ENCODE measurements around the gene KIR2DL1. TPM values are rescaled to one million over a fixed set of nuclear protein-coding genes. Genes with fewer than 3 reads are reported as not detected.

KIR2DL1 gene
- total RNA-seq, 2 experiments from 2014 or later, result not detected

DNA sequence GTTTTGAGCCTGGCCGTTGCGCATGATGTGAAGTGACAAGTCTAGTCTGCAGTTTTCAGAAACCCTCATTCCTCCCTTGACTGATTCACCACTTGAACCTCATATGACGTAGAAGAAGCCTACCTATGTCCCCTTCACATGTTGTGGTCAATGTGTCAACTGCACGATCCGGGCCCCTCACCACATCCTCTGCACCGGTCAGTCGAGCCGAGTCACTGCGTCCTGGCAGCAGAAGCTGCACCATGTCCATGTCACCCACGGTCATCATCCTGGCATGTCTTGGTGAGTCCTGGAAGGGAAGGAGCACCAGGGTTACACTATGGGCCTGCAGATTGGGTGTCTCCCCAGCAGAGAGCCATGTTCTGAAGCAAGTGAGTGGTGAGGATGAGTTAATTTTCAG, 33.8 kb downstream of the KIR2DL1 start, which contains the start of gene KIR2DL4:
Gene KIR2DL4 (plus strand): TSS at position 201 of the 400 bp plus-strand sequence. CDS start 42 bp downstream, at position 243.
- no peak within 1 kb of the TSS for H2AFZ ChIP-seq (ENCODE audit: low read length)
- H3K4me3 ChIP-seq (ENCODE audit: low read depth, low read length, poor library complexity, severe bottlenecking), result no peak within 1 kb of the TSS
- no peaks in the 10 kb centered on the region for H3K9me2 ChIP-seq (ENCODE audit: insufficient read depth, low read length)
- no peaks in the 10 kb centered on the region for H3K4me1 ChIP-seq (ENCODE audit: insufficient read depth, low read length, poor library complexity, severe bottlenecking)
- no peaks in the 10 kb centered on the region for H3K9me3 ChIP-seq (ENCODE audit: low read length)
- POLR2A ChIA-PET, result no interaction called here
- no peak within 1 kb of the TSS for H3K27ac ChIP-seq (ENCODE audit: low read depth, low read length, poor library complexity, severe bottlenecking)
- intact Hi-C loops (cut with micrococcal nuclease; ENCODE audit: unreplicated experiment), result no loop called here
- no peaks in the 10 kb centered on the region for H4K20me1 ChIP-seq (ENCODE audit: insufficient read depth, low read length)
- H3K36me3 ChIP-seq (ENCODE audit: insufficient read depth, low read length), result no peaks in the 10 kb centered on the region
- no peak for DNase-seq (ENCODE audit: low spot score)
- no TSS peak for BruUV-seq (replicated peaks)
- no peaks in the 10 kb centered on the region for H3K79me2 ChIP-seq (ENCODE audit: insufficient read depth, low read depth, low read length)
- CTCF ChIA-PET (ENCODE audit: unreplicated experiment), result no interaction called here
- TF ChIP-seq, protein P1, sequence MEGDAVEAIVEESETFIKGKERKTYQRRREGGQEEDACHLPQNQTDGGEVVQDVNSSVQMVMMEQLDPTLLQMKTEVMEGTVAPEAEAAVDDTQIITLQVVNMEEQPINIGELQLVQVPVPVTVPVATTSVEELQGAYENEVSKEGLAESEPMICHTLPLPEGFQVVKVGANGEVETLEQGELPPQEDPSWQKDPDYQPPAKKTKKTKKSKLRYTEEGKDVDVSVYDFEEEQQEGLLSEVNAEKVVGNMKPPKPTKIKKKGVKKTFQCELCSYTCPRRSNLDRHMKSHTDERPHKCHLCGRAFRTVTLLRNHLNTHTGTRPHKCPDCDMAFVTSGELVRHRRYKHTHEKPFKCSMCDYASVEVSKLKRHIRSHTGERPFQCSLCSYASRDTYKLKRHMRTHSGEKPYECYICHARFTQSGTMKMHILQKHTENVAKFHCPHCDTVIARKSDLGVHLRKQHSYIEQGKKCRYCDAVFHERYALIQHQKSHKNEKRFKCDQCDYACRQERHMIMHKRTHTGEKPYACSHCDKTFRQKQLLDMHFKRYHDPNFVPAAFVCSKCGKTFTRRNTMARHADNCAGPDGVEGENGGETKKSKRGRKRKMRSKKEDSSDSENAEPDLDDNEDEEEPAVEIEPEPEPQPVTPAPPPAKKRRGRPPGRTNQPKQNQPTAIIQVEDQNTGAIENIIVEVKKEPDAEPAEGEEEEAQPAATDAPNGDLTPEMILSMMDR (conservative IDR thresholded peaks at IDR 0.05; ENCODE audit: low read length), result no peak
- TF ChIP-seq EZH2phosphoT487 (IDR thresholded peaks at IDR 0.05; ENCODE audit: borderline replicate concordance, low read depth, low read length), result no peak
- H3K4me2 ChIP-seq (ENCODE audit: low read length), result no peak within 1 kb of the TSS

DNA sequence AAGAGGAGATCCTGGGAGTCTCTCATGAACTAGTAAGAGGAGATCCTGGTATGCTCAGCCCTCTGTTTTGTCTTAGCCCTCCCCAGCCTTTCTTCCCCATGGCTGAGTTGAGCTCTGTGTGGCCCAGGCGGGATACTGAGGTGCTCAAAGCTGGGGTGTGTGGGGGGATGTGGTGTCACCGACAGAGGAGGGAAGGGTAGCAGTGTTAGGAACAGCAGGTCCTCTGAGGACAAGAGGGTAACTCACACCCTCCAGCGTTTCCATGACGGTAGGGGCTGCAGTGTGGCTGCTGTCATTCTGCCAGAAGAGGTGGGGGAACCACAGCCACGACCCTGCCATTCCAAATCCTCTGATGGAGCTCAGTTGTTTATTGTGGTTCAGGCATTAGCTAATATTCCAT, 34.5 kb downstream of the KIR2DL1 start:
- no peaks in the 10 kb centered on the region for H3K79me2 ChIP-seq (ENCODE audit: insufficient read depth, low read depth, low read length)
- ChIA-PET CTCF (ENCODE audit: unreplicated experiment) (no interaction called here), POLR2A (no interaction called here)
- no peak for DNase-seq (ENCODE audit: low spot score)
- H3K27ac ChIP-seq (ENCODE audit: low read depth, low read length, poor library complexity, severe bottlenecking), result no peak overlapping the region
- H3K36me3 ChIP-seq (ENCODE audit: insufficient read depth, low read length), result no peaks in the 10 kb centered on the region
- H4K20me1 ChIP-seq (ENCODE audit: insufficient read depth, low read length), result no peaks in the 10 kb centered on the region
- no peak overlapping the region for H3K4me3 ChIP-seq (ENCODE audit: low read depth, low read length, poor library complexity, severe bottlenecking)
- no peak overlapping the region for H2AFZ ChIP-seq (ENCODE audit: low read length)
- no peaks in the 10 kb centered on the region for H3K9me3 ChIP-seq (ENCODE audit: low read length)
- no peaks in the 10 kb centered on the region for H3K9me2 ChIP-seq (ENCODE audit: insufficient read depth, low read length)
- intact Hi-C loops (cut with micrococcal nuclease; ENCODE audit: unreplicated experiment), result no loop called here
- H3K4me2 ChIP-seq (ENCODE audit: low read length), result no peak overlapping the region
- BruUV-seq (replicated peaks), result no TSS peak
- TF ChIP-seq, protein P1 (conservative IDR thresholded peaks at IDR 0.05; ENCODE audit: low read length), result no peak
- no peak for TF ChIP-seq EZH2phosphoT487 (IDR thresholded peaks at IDR 0.05; ENCODE audit: borderline replicate concordance, low read depth, low read length)
- H3K4me1 ChIP-seq (ENCODE audit: insufficient read depth, low read length, poor library complexity, severe bottlenecking), result no peaks in the 10 kb centered on the region

DNA sequence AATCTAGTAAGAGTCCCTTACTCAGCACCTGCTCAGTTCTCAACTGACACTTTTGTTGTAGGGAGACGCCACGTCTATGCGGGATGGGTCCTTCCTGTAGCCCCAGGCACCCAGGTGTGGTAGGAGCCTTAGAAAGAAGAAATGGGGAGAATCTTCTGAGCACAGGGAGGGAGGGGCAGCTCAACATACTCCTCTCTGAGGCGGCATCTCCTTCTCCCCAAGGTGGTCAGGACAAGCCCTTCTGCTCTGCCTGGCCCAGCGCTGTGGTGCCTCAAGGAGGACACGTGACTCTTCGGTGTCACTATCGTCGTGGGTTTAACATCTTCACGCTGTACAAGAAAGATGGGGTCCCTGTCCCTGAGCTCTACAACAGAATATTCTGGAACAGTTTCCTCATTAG, 35.0 kb downstream of the KIR2DL1 start:
- Histone ChIP-seq H2AFZ (ENCODE audit: low read length) (no peak overlapping the region), H4K20me1 (ENCODE audit: insufficient read depth, low read length) (no peaks in the 10 kb centered on the region), H3K79me2 (ENCODE audit: insufficient read depth, low read depth, low read length) (no peaks in the 10 kb centered on the region), H3K9me3 (ENCODE audit: low read length) (no peaks in the 10 kb centered on the region), H3K4me3 (ENCODE audit: low read depth, low read length, poor library complexity, severe bottlenecking) (no peak overlapping the region), H3K9me2 (ENCODE audit: insufficient read depth, low read length) (no peaks in the 10 kb centered on the region), H3K4me1 (ENCODE audit: insufficient read depth, low read length, poor library complexity, severe bottlenecking) (no peaks in the 10 kb centered on the region), H3K36me3 (ENCODE audit: insufficient read depth, low read length) (no peaks in the 10 kb centered on the region), H3K27ac (ENCODE audit: low read depth, low read length, poor library complexity, severe bottlenecking) (no peak overlapping the region), H3K4me2 (ENCODE audit: low read length) (no peak overlapping the region)
- intact Hi-C loops (cut with micrococcal nuclease; ENCODE audit: unreplicated experiment), result no loop called here
- TF ChIP-seq, protein P1 (conservative IDR thresholded peaks at IDR 0.05; ENCODE audit: low read length), result no peak
- no peak for TF ChIP-seq EZH2phosphoT487 (IDR thresholded peaks at IDR 0.05; ENCODE audit: borderline replicate concordance, low read depth, low read length)
- POLR2A ChIA-PET, result no interaction called here
- CTCF ChIA-PET (ENCODE audit: unreplicated experiment), result no interaction called here
- no peak for DNase-seq (ENCODE audit: low spot score)
- no TSS peak for BruUV-seq (replicated peaks)

Measured in OCI-LY7 (cell line).